Body of pancreas (tissue), 4 donors: ENCODE data around the gene SUSD3.

Experiments
- CTCF ChIP-seq, 7 experiments: fragments of 450-650 bp in 4 of 7; fragments of 200-600 bp in 3 of 7; sonication (generic) in 3 of 7; IDR thresholded peaks; one replicate each; pipeline ENCODE4 v1.5.1; 2016 to 2019; ENCODE audit warnings: antibody characterized with exemption in 7 of 7
- POLR2A ChIP-seq, 3 donors: fragments of 450-650 bp; IDR thresholded peaks; one replicate each; pipeline ENCODE4 v1.6.1; 2016; ENCODE audit warnings: antibody characterized with exemption in 3 of 3, mild to moderate bottlenecking in 2 of 3

GRCh38 chr9:93011114-93011513 lies 47.4 kb upstream of the SUSD3 start:
- TF ChIP-seq POLR2A (IDR thresholded peaks at IDR 0.05) (no peak), CTCF (IDR thresholded peaks at IDR 0.05) (no peak)
